K562 (cell line): ENCODE results near the gene SLC25A45. TPM values are rescaled to one million over a fixed set of nuclear protein-coding genes. Genes with fewer than 3 reads are reported as not detected.
A peak's percentile ranks its signal among the peaks of the same experiment; 100 is the strongest.

Experiments
- BMI1 ChIP-seq: fragments of 150-350 bp; IDR thresholded peaks from 2 replicates; pipeline ENCODE4 v1.6.1; 2014; ENCODE audit warnings: low read length
- CREM ChIP-seq: IDR thresholded peaks from 2 replicates; pipeline ENCODE4 v1.6.1; 2014; ENCODE audit warnings: antibody characterized with exemption, low read depth
- E2F3 ChIP-seq: fragments of 250-450 bp; sonication (Bioruptor Pico); IDR thresholded peaks from 2 replicates; pipeline ENCODE4 v1.4.0; 2020; ENCODE audit warnings: mild to moderate bottlenecking
- FIP1L1 ChIP-seq: fragments of 200-400 bp; formaldehyde crosslinking; IDR thresholded peaks from 2 replicates; pipeline ENCODE4 v1.6.1; 2018; ENCODE audit warnings: mild to moderate bottlenecking, low read depth, low read length; ENCODE audit not compliant: poor library complexity, severe bottlenecking
- FOXK2 ChIP-seq, 2 experiments: fragments of 450-650 bp; IDR thresholded peaks in 1 of 2; conservative IDR thresholded peaks in 1 of 2; 2 replicates each; pipeline ENCODE4 v1.6.1; 2016; ENCODE audit warnings: low read depth in 2 of 2, mild to moderate bottlenecking in 1 of 2
- HDAC1 ChIP-seq, 2 experiments: fragments of 450-650 bp; IDR thresholded peaks; 2 replicates each; pipeline ENCODE4 v1.6.1; 2016 to 2017; ENCODE audit warnings: inconsistent platforms in 1 of 2, mild to moderate bottlenecking in 1 of 2, moderate library complexity in 1 of 2
- NCOA2 ChIP-seq, 2 experiments: fragments of 450-650 bp; IDR thresholded peaks; 2 replicates each; pipeline ENCODE4 v1.6.1; 2018; ENCODE audit warnings: mild to moderate bottlenecking in 2 of 2, moderate library complexity in 1 of 2; ENCODE audit not compliant: partially characterized antibody in 2 of 2
- NFIX ChIP-seq: fragments of 250-450 bp; sonication (Bioruptor Pico); IDR thresholded peaks from 2 replicates; pipeline ENCODE4 v1.4.0; 2020; ENCODE audit warnings: low read depth, mild to moderate bottlenecking, moderate library complexity
- NR2C2 ChIP-seq, 2 experiments: fragments of 200-800 bp in 1 of 2; sonication (Bioruptor generic) in 1 of 2; sonication (generic) in 1 of 2; formaldehyde crosslinking in 1 of 2; IDR thresholded peaks; 2 replicates each; pipeline versions ENCODE4 v1.6.1 to v1.8.0; 2016 to 2022; ENCODE audit warnings: mild to moderate bottlenecking in 1 of 2, missing compliant biosample characterization in 1 of 2, missing genetic modification characterization in 1 of 2, missing genetic modification reagents in 1 of 2
- NRF1 ChIP-seq, 2 experiments: fragments of 450-650 bp; IDR thresholded peaks in 1 of 2; conservative IDR thresholded peaks in 1 of 2; 2 replicates each; pipeline ENCODE4 v1.6.1; 2014; ENCODE audit warnings: mild to moderate bottlenecking in 2 of 2
- NUFIP1 ChIP-seq: fragments of 450-650 bp; IDR thresholded peaks from 2 replicates; pipeline ENCODE4 v1.6.1; 2018; ENCODE audit not compliant: partially characterized antibody
- OTX1 ChIP-seq: fragments of 450-650 bp; formaldehyde crosslinking; IDR thresholded peaks from 2 replicates; pipeline ENCODE4 v1.4.0; 2022; ENCODE audit warnings: mild to moderate bottlenecking
- PHF20 ChIP-seq: fragments of 450-650 bp; IDR thresholded peaks from 2 replicates; pipeline ENCODE4 v1.6.1; 2018; ENCODE audit not compliant: partially characterized antibody
- SUPT5H ChIP-seq: fragments of 450-650 bp; IDR thresholded peaks from 2 replicates; pipeline ENCODE4 v1.6.1; 2016
- TEAD1 ChIP-seq, 2 experiments: fragments of 450-650 bp in 1 of 2; sonication (generic) in 1 of 2; formaldehyde crosslinking; IDR thresholded peaks; 2 replicates each; pipeline versions ENCODE4 v1.4.0 to v1.8.0; 2020 to 2022; ENCODE audit warnings: mild to moderate bottlenecking in 2 of 2, missing genetic modification reagents in 1 of 2
- XRCC5 ChIP-seq: fragments of 200-400 bp; formaldehyde crosslinking; IDR thresholded peaks from 2 replicates; pipeline ENCODE4 v1.6.1; 2017; ENCODE audit warnings: low read depth, mild to moderate bottlenecking, low read length
- ZEB2 ChIP-seq: fragments of 450-650 bp; IDR thresholded peaks from 2 replicates; pipeline ENCODE4 v1.6.1; 2016
- ZNF586 ChIP-seq: fragments of 450-650 bp; formaldehyde crosslinking; conservative IDR thresholded peaks from 2 replicates; pipeline ENCODE4 v1.4.0; 2020; ENCODE audit warnings: mild to moderate bottlenecking, moderate library complexity
- ZNF589 ChIP-seq: fragments of 200-800 bp; sonication (Bioruptor generic); IDR thresholded peaks from 2 replicates; pipeline ENCODE4 v1.6.1; 2016; ENCODE audit warnings: low read depth, missing genetic modification characterization, missing compliant biosample characterization
- ZNF695 ChIP-seq: fragments of 450-650 bp; formaldehyde crosslinking; IDR thresholded peaks from 2 replicates; pipeline ENCODE4 v1.4.0; 2020; ENCODE audit warnings: mild to moderate bottlenecking, moderate library complexity
- polyA plus RNA-seq, 8 experiments: library from polyadenylated mRNA; depleted of rRNA in 4 of 8; stranded (reverse) in 5 of 8; unstranded in 3 of 8; fragments of >200 nt; fragmentation: Nextera tagmentation in 2 of 8; fragmentation: Illumina TruSeq in 1 of 8; extraction: Ambion mirVana in 2 of 8; extraction: Trizol in 1 of 8; gene quantifications; 2 replicates each; pipeline versions ENCODE4 v1.2.1 to v1.2.3, GENCODE V29; 2011 to 2014; ENCODE audit warnings: inconsistent platforms in 1 of 8, missing spikeins in 1 of 8
- total RNA-seq, 7 experiments: library from RNA; depleted of rRNA in 6 of 7; stranded (reverse); fragments of >200 nt in 6 of 7; fragmentation: Illumina TruSeq in 2 of 7; extraction: Trizol in 2 of 7; gene quantifications; 2 replicates each; pipeline versions ENCODE4 v1.2.1 to v1.2.3, GENCODE V29; 2011 to 2021; ENCODE audit warnings: low replicate concordance in 1 of 7
- TF ChIP-seq, protein P1 (sequence below), 2 experiments: IDR thresholded peaks; 2 replicates each; pipeline ENCODE4 v1.6.1; 2012; ENCODE audit warnings: improper control_type of control experiment in 2 of 2, low read depth in 2 of 2, low read length in 2 of 2, borderline replicate concordance in 1 of 2
- TF ChIP-seq, protein P2 (sequence below): IDR thresholded peaks from 2 replicates; pipeline ENCODE4 v1.6.1; 2012; ENCODE audit warnings: low read depth, low read length, improper control_type of control experiment, borderline replicate concordance
- TF ChIP-seq, protein P3 (sequence below): fragments of 250-450 bp; sonication (Bioruptor Pico); IDR thresholded peaks from 2 replicates; pipeline ENCODE4 v1.8.0; 2022; ENCODE audit warnings: inconsistent platforms, mild to moderate bottlenecking, moderate library complexity, borderline replicate concordance

The SLC25A45 gene
- total and polyA plus RNA-seq, 9 of the 15 experiments (the other 6 are each of a cell fraction or from before 2014, with no cell fraction given), result 0.15 to 2.3 (median 0.68) TPM

DNA sequence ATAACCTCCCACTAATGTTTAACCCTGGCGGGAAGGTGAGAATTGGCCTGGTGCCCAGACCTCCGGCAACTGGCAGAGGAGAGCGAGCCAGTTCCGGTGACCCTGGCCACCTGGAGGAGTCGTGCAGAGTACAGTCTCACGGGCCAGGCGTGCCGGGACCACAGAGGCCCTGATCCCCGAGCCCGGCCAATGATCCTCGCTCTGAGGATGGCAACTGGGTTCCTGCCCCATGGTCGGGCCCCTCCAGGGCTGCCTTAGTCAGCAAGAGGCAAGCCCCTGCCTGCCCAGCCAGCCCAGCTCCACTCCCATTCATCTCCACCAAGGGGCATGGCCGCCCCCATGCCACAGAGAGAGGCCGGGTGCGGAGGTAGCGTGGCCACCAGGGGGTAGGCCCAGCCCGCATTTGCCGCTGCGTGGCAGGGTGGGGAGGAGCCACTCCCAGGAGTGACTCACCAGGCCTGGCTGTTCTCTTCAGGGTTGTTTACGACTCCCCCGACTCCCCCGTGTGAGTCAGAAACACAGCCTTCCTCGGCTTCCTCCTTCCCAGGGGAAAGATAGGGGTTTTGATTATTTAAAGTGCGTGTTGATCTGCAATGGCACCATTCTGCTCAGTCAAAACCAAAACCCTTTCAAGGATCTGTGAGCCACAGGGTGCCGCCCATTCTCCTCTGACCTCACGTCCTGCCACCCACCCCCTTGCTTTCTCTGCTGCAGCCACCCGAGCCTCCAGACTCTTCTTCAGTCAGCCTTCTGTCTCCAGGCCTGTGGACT lies at the start of gene SLC25A45 (continued):
- TF ChIP-seq NRF1 (conservative IDR thresholded peaks at IDR 0.05 in 1 of 2, IDR thresholded peaks at IDR 0.05 in 1 of 2) (peak; percentile 56 to 61), CREM (peak; percentile 78), XRCC5 (peak; percentile 92), ZEB2 (peak; percentile 70), FIP1L1 (peak; percentile 86), E2F3 (CRISPR knock-in tag) (peak; percentile 67; the same call in 1 of the 2 replicates), ZNF589 (CRISPR knock-in tag) (peak; percentile 89), TEAD1 (CRISPR knock-in tag; IDR thresholded peaks at IDR 0.05) (peak in 1 of 2 experiments; percentile 93; a peak in 2 of 4 replicates), OTX1 (CRISPR knock-in tag) (peak; percentile 31; the same call in 1 of the 2 replicates), HDAC1 (IDR thresholded peaks at IDR 0.05) (peak in 1 of 2 experiments; percentile 67; a peak in 1 of 4 replicates), ZNF695 (peak; percentile 53; the same call in 1 of the 2 replicates), PHF20 (peak; percentile 76), NUFIP1 (peak; percentile 15), BMI1 (no peak), NCOA2 (IDR thresholded peaks at IDR 0.05; ENCODE audit: partially characterized antibody in 2 of 2) (no peak), FOXK2 (conservative IDR thresholded peaks at IDR 0.05 in 1 of 2, IDR thresholded peaks at IDR 0.05 in 1 of 2; ENCODE audit: low read depth in 2 of 2) (peak; percentile 97 to 99), ZNF586 (CRISPR knock-in tag) (no peak), NFIX (CRISPR knock-in tag) (no peak), NR2C2 (CRISPR knock-in tag; IDR thresholded peaks at IDR 0.05) (no peak; the same call in 1 of the 2 replicates), NR2C2 (tag; IDR thresholded peaks at IDR 0.05) (peak; percentile 90), SUPT5H (peak; percentile 11)
- TF ChIP-seq, protein P1, sequence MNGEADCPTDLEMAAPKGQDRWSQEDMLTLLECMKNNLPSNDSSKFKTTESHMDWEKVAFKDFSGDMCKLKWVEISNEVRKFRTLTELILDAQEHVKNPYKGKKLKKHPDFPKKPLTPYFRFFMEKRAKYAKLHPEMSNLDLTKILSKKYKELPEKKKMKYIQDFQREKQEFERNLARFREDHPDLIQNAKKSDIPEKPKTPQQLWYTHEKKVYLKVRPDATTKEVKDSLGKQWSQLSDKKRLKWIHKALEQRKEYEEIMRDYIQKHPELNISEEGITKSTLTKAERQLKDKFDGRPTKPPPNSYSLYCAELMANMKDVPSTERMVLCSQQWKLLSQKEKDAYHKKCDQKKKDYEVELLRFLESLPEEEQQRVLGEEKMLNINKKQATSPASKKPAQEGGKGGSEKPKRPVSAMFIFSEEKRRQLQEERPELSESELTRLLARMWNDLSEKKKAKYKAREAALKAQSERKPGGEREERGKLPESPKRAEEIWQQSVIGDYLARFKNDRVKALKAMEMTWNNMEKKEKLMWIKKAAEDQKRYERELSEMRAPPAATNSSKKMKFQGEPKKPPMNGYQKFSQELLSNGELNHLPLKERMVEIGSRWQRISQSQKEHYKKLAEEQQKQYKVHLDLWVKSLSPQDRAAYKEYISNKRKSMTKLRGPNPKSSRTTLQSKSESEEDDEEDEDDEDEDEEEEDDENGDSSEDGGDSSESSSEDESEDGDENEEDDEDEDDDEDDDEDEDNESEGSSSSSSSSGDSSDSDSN (IDR thresholded peaks at IDR 0.05; ENCODE audit: borderline replicate concordance in 1 of 2, low read depth in 2 of 2, low read length in 2 of 2), result peak in 1 of 2 experiments; percentile 65; a peak in 1 of 4 replicates
- TF ChIP-seq, protein P2, sequence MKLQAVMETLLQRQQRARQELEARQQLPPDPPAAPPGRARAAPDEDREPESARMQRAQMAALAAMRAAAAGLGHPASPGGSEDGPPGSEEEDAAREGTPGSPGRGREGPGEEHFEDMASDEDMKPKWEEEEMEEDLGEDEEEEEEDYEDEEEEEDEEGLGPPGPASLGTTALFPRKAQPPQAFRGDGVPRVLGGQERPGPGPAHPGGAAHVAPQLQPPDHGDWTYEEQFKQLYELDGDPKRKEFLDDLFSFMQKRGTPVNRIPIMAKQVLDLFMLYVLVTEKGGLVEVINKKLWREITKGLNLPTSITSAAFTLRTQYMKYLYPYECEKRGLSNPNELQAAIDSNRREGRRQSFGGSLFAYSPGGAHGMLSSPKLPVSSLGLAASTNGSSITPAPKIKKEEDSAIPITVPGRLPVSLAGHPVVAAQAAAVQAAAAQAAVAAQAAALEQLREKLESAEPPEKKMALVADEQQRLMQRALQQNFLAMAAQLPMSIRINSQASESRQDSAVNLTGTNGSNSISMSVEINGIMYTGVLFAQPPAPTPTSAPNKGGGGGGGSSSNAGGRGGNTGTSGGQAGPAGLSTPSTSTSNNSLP, result peak; percentile 55; the same call in 1 of the 2 replicates
- TF ChIP-seq, protein P3, sequence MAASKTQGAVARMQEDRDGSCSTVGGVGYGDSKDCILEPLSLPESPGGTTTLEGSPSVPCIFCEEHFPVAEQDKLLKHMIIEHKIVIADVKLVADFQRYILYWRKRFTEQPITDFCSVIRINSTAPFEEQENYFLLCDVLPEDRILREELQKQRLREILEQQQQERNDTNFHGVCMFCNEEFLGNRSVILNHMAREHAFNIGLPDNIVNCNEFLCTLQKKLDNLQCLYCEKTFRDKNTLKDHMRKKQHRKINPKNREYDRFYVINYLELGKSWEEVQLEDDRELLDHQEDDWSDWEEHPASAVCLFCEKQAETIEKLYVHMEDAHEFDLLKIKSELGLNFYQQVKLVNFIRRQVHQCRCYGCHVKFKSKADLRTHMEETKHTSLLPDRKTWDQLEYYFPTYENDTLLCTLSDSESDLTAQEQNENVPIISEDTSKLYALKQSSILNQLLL, result no peak
